Stimulated activated CD4-positive, alpha-beta T cell treated with anti-CD3 and anti-CD28 coated beads, Interleukin-4, amount 100 ng/mL, for 24 hours (primary cell): ENCODE measurements around the gene FOXO1.
"Not testable (repeated sequence)": the region's sequence is repeated elsewhere in the genome, so short reads cannot be mapped to it uniquely, and the experiment has no call there.

Experiments used
- DNase-seq: peaks from one replicate; pipeline ENCODE4 v3.0.0-alpha.2; 2020

FOXO1 gene

GRCh38 chr13:40666045-40666932 lies at the start of gene FOXO1:
TSS of gene FOXO1 (minus strand) at chr13:40666641. CDS start at chr13:40666212, 429 bp downstream.
- peak; percentile 88 for DNase-seq

- DNase-seq: not testable (repeated sequence)
These were observed 48.0 kb upstream of the FOXO1 start for GRCh38 chr13:40714433-40714832.

- no peak for DNase-seq
These were observed 40.0 kb upstream of the FOXO1 start for GRCh38 chr13:40706439-40706838.

GRCh38 chr13:40697711-40698110 lies 31.3 kb upstream of the FOXO1 start:
- DNase-seq: no peak

- no peak for DNase-seq
These were observed 28.0 kb upstream of the FOXO1 start for GRCh38 chr13:40694426-40694825.

- no peak for DNase-seq
These were observed 26.5 kb upstream of the FOXO1 start for GRCh38 chr13:40692946-40693345.

- no peak for DNase-seq
These were observed 22.3 kb upstream of the FOXO1 start for GRCh38 chr13:40688781-40689180.

GRCh38 chr13:40682449-40683240 lies 16.2 kb upstream of the FOXO1 start:
- DNase-seq: no peak

- no peak for DNase-seq
These were observed 15.1 kb upstream of the FOXO1 start for GRCh38 chr13:40681341-40682146.

GRCh38 chr13:40680659-40681323 lies 14.3 kb upstream of the FOXO1 start:
- DNase-seq: no peak

- no peak for DNase-seq
These were observed 13.1 kb upstream of the FOXO1 start for GRCh38 chr13:40679480-40679985.

- no peak for DNase-seq
These were observed 10.6 kb upstream of the FOXO1 start for GRCh38 chr13:40677064-40677463.

GRCh38 chr13:40676007-40676406 lies 9.6 kb upstream of the FOXO1 start:
- no peak for DNase-seq

- no peak for DNase-seq
These were observed 7.0 kb upstream of the FOXO1 start for GRCh38 chr13:40673414-40673813.

GRCh38 chr13:40672765-40673397 lies 6.4 kb upstream of the FOXO1 start:
- no peak for DNase-seq

GRCh38 chr13:40671956-40672764 lies 5.7 kb upstream of the FOXO1 start:
- peak; percentile 47 for DNase-seq

GRCh38 chr13:40670307-40670706 lies 3.9 kb upstream of the FOXO1 start:
- DNase-seq: no peak

GRCh38 chr13:40668335-40668734 lies 1.9 kb upstream of the FOXO1 start:
- peak; percentile 33 for DNase-seq

- DNase-seq: no peak
These were observed 1.2 kb upstream of the FOXO1 start for GRCh38 chr13:40667622-40667978.

GRCh38 chr13:40666933-40667621 lies 636 bp upstream of the FOXO1 start:
- peak; percentile 23 for DNase-seq
